Measurements from ENCODE around the gene PTPRD. TPM values are rescaled to one million over a fixed set of nuclear protein-coding genes. Genes with fewer than 3 reads are reported as not detected.

PTPRD gene
- total RNA-seq, 2 experiments from 2014 or later: 0.10 TPM; not detected in 1

- intact Hi-C loops (cut with micrococcal nuclease): no loop called here
- Mint-ChIP-seq H3K27me3 (no peaks in the 10 kb centered on the region), H3K27ac (no peak overlapping the region), H3K4me1 (ENCODE audit: low read depth) (no peaks in the 10 kb centered on the region), H3K9me3 (no peaks in the 10 kb centered on the region), H3K36me3 (no peaks in the 10 kb centered on the region), H3K4me3 (no peak overlapping the region)
- POLR2A ChIA-PET: no interaction called here
- no peak for DNase-seq
- CTCF ChIA-PET: no interaction called here
Measured at GRCh38 chr9:8724284-8725018, 1888.4 kb downstream of the PTPRD start.

DNA sequence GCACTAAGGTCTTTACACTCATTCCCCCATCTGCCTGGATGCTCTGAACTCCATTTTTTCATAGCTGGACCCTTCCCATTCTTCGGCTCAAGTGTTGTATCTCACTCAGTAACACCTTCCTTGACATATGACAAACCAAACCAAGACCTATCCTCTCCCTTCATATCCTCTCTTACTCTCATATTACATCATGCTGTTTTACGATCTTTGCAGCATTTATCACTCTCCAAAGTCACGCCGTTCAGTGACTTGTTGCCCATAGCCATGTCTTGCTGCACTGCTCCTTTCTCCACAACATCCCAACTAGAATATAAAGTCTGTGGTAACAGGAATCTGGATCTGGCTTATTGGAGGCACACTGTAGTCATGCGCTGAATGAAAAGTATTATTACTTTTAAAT, 1889.6 kb downstream of the PTPRD start:
- Mint-ChIP-seq H3K9me3 (no peaks in the 10 kb centered on the region), H3K4me1 (ENCODE audit: low read depth) (no peaks in the 10 kb centered on the region), H3K27me3 (no peaks in the 10 kb centered on the region), H3K4me3 (no peak overlapping the region), H3K27ac (no peak overlapping the region), H3K36me3 (no peaks in the 10 kb centered on the region)
- DNase-seq: no peak
- ChIA-PET CTCF (no interaction called here), POLR2A (no interaction called here)
- intact Hi-C loops (cut with micrococcal nuclease): no loop called here

DNA sequence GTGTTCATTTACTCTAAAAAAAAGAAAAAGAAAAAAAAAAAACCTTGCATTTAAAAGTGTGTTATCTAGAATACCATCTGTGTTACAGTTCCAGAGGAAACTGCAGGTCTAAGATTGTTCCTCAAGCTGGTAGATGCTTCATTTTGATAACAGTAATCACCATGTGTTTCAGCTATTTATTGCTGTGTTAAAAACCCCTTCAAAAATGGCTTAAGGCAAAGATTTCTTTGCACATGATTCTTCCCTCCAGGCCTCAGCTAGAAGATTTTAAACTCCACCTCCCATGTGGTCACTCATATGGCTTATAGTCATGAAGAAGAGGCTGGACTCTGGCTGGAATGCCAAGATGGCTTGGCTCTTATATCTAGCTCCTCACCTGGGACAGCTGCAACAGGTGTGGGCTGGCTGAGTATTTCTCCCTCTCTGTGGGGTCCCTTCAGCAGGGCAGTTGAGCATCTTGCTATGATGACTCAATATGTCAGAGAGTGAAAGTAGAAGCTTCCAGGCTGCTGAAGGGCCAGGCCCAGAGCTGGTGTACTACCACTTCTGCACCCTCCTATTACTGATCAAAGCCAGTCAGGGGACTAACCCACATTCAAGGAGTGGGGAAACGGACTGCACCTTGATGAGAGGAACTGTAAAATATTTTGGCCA, 1892.8 kb downstream of the PTPRD start:
- ChIA-PET POLR2A (no interaction called here), CTCF (no interaction called here)
- H3K27me3 Mint-ChIP-seq: no peaks in the 10 kb centered on the region
- intact Hi-C loops (cut with micrococcal nuclease): no loop called here
- no peak overlapping the region for H3K27ac Mint-ChIP-seq
- H3K4me3 Mint-ChIP-seq: no peak overlapping the region
- no peak for DNase-seq
- no peaks in the 10 kb centered on the region for H3K9me3 Mint-ChIP-seq
- no peaks in the 10 kb centered on the region for H3K36me3 Mint-ChIP-seq
- H3K4me1 Mint-ChIP-seq (ENCODE audit: low read depth): no peaks in the 10 kb centered on the region

GRCh38 chr9:8718121-8718725, 1894.6 kb downstream of the PTPRD start:
- CTCF ChIA-PET: no interaction called here
- DNase-seq: no peak
- Mint-ChIP-seq H3K4me3 (no peak overlapping the region), H3K27me3 (no peaks in the 10 kb centered on the region), H3K27ac (no peak overlapping the region), H3K4me1 (ENCODE audit: low read depth) (no peaks in the 10 kb centered on the region), H3K9me3 (no peaks in the 10 kb centered on the region), H3K36me3 (no peaks in the 10 kb centered on the region)
- POLR2A ChIA-PET: no interaction called here
- intact Hi-C loops (cut with micrococcal nuclease): no loop called here

GRCh38 chr9:8717146-8717545, 1895.7 kb downstream of the PTPRD start:
- DNase-seq: no peak
- intact Hi-C loops (cut with micrococcal nuclease): no loop called here
- Mint-ChIP-seq H3K27me3 (no peaks in the 10 kb centered on the region), H3K36me3 (no peaks in the 10 kb centered on the region), H3K4me3 (no peak overlapping the region), H3K27ac (no peak overlapping the region), H3K4me1 (ENCODE audit: low read depth) (no peaks in the 10 kb centered on the region), H3K9me3 (no peaks in the 10 kb centered on the region)
- ChIA-PET CTCF (no interaction called here), POLR2A (no interaction called here)

DNA sequence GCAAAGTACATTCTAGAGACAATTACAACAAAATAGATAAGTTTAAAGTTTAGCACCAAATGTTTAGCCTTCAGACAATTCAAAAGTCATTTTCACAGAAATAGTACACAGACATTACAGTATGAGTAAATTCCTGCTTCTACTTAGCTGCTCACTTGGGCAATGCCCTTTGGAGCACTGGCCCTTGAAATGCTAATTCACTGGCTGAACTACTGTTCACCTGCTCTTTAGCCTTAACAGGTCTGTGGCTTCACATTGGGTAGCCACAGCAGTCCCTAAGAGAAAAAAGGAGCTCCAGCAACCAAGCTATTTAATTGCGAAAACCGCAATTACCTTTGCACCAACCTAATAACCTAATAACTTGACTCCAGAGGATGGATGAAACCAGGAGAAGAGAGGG, 1897.0 kb downstream of the PTPRD start:
- H3K4me1 Mint-ChIP-seq (ENCODE audit: low read depth): no peaks in the 10 kb centered on the region
- intact Hi-C loops (cut with micrococcal nuclease): no loop called here
- H3K27me3 Mint-ChIP-seq: no peaks in the 10 kb centered on the region
- no peak for DNase-seq
- H3K27ac Mint-ChIP-seq: no peak overlapping the region
- POLR2A ChIA-PET: no interaction called here
- H3K36me3 Mint-ChIP-seq: no peaks in the 10 kb centered on the region
- CTCF ChIA-PET: no interaction called here
- no peaks in the 10 kb centered on the region for H3K9me3 Mint-ChIP-seq
- H3K4me3 Mint-ChIP-seq: no peak overlapping the region

DNA sequence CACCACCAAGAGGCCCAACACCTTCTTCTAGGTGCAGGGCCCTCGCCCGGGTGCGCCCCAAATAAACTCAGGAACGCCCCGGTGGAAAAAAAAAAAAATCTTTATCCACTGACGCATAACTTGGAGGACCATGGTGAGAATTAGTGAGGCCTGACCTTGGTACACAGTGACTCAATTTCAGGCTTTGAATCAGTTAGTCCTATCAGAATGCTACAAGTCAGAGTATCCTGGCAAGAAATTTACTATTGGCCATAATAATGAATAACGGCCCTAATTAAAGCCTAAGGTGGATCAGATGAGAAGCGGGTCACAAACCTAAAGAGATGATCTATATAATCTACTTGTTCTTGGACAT, 1899.0 kb downstream of the PTPRD start:
- Mint-ChIP-seq H3K27me3 (no peaks in the 10 kb centered on the region), H3K9me3 (no peaks in the 10 kb centered on the region), H3K4me3 (no peak overlapping the region), H3K36me3 (no peaks in the 10 kb centered on the region), H3K27ac (no peak overlapping the region), H3K4me1 (ENCODE audit: low read depth) (no peaks in the 10 kb centered on the region)
- intact Hi-C loops (cut with micrococcal nuclease): no loop called here
- CTCF ChIA-PET: no interaction called here
- DNase-seq: no peak
- POLR2A ChIA-PET: no interaction called here

- Mint-ChIP-seq H3K9me3 (no peaks in the 10 kb centered on the region), H3K4me1 (ENCODE audit: low read depth) (no peaks in the 10 kb centered on the region), H3K27me3 (no peaks in the 10 kb centered on the region), H3K36me3 (no peaks in the 10 kb centered on the region), H3K27ac (no peak overlapping the region), H3K4me3 (no peak overlapping the region)
- ChIA-PET CTCF (no interaction called here), POLR2A (no interaction called here)
- no peak for DNase-seq
- intact Hi-C loops (cut with micrococcal nuclease): no loop called here
Measured at GRCh38 chr9:8713149-8713810, 1899.5 kb downstream of the PTPRD start.

DNA sequence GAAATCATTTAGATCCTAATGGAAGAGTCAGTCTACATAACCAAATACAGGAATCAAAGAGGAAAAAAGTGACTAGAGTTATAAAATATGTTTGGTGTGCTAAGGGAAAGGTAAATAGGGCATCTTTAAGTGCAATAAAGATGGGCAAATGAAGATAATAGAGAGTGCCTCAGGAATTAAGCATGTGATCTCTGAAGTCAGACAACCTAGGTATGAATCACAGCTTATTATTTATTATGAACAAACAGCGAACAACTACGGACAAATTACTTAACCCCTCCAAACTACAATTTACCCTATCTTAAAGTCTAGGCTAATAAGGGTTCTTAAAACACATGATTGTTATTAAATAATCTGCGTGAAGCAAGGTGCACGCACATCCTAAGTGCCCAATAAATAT, 1903.1 kb downstream of the PTPRD start:
- DNase-seq: no peak
- Mint-ChIP-seq H3K9me3 (no peaks in the 10 kb centered on the region), H3K4me3 (no peak overlapping the region), H3K27me3 (no peaks in the 10 kb centered on the region), H3K4me1 (ENCODE audit: low read depth) (no peaks in the 10 kb centered on the region), H3K27ac (no peak overlapping the region), H3K36me3 (no peaks in the 10 kb centered on the region)
- ChIA-PET POLR2A (no interaction called here), CTCF (no interaction called here)
- intact Hi-C loops (cut with micrococcal nuclease): no loop called here

DNA sequence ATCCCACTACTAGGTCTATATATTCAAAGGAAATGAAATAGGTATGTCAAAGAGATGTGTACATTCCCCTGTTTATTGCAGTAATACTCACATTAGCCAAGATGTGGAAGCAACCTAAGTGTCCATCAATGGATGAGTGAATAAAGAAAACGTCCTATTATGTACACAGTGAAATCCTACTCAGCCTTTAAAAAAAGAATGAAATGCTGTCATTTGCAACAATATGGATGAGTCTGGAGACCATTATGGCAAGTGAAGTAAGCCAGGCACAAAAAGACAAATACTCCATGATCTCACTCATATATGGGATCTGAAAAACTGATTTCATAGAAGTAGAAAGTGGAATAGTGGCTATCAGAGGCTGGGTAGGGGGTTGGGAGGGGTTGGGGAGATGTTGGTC, 1904.1 kb downstream of the PTPRD start:
- intact Hi-C loops (cut with micrococcal nuclease): no loop called here
- no peak overlapping the region for H3K27ac Mint-ChIP-seq
- H3K9me3 Mint-ChIP-seq: no peaks in the 10 kb centered on the region
- ChIA-PET CTCF (no interaction called here), POLR2A (no interaction called here)
- no peaks in the 10 kb centered on the region for H3K36me3 Mint-ChIP-seq
- H3K4me3 Mint-ChIP-seq: no peak overlapping the region
- no peak for DNase-seq
- peaks cover 2% of the 10 kb centered on the region for H3K27me3 Mint-ChIP-seq
- H3K4me1 Mint-ChIP-seq (ENCODE audit: low read depth): no peaks in the 10 kb centered on the region

- Mint-ChIP-seq H3K9me3 (no peaks in the 10 kb centered on the region), H3K4me1 (ENCODE audit: low read depth) (no peaks in the 10 kb centered on the region), H3K27me3 (peaks cover 2% of the 10 kb centered on the region), H3K36me3 (no peaks in the 10 kb centered on the region), H3K27ac (no peak overlapping the region), H3K4me3 (no peak overlapping the region)
- POLR2A ChIA-PET: no interaction called here
- intact Hi-C loops (cut with micrococcal nuclease): no loop called here
- DNase-seq: no peak
- CTCF ChIA-PET: no interaction called here
Measured at GRCh38 chr9:8706998-8707397, 1905.8 kb downstream of the PTPRD start.

DNA sequence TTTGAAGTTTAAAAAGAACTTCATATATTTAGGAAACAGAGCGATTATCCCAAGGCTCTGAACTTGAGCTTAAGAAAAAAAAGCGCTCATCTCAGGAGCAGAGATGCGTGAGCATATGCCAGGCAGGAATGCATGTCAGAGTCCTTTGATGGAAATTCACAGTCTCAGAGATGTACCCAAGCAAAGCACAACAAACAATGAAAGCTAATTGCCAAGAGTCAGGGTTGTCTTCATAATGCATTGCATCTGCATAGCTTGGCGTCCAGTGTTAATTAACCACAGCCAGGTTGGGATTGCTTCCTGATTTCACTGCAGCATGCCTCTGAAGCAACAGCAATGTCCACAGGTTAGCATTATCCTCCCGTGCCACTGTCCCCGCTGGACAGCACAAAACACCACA, 1906.3 kb downstream of the PTPRD start:
- POLR2A ChIA-PET: no interaction called here
- no peaks in the 10 kb centered on the region for H3K9me3 Mint-ChIP-seq
- H3K4me1 Mint-ChIP-seq (ENCODE audit: low read depth): no peaks in the 10 kb centered on the region
- CTCF ChIA-PET: no interaction called here
- no peaks in the 10 kb centered on the region for H3K36me3 Mint-ChIP-seq
- no peak overlapping the region for H3K27ac Mint-ChIP-seq
- H3K27me3 Mint-ChIP-seq: peaks cover 6% of the 10 kb centered on the region
- DNase-seq: no peak
- intact Hi-C loops (cut with micrococcal nuclease): no loop called here
- no peak overlapping the region for H3K4me3 Mint-ChIP-seq

- ChIA-PET CTCF (no interaction called here), POLR2A (no interaction called here)
- H3K36me3 Mint-ChIP-seq: no peaks in the 10 kb centered on the region
- H3K4me3 Mint-ChIP-seq: no peak overlapping the region
- intact Hi-C loops (cut with micrococcal nuclease): no loop called here
- H3K27me3 Mint-ChIP-seq: peaks cover 7% of the 10 kb centered on the region
- no peak for DNase-seq
- H3K9me3 Mint-ChIP-seq: no peaks in the 10 kb centered on the region
- no peak overlapping the region for H3K27ac Mint-ChIP-seq
- no peaks in the 10 kb centered on the region for H3K4me1 Mint-ChIP-seq (ENCODE audit: low read depth)
Measured at GRCh38 chr9:8705861-8706260, 1906.9 kb downstream of the PTPRD start.
